Liver (tissue), 9 donors: ENCODE measurements around the gene NAT8L. TPM values are rescaled to one million over a fixed set of nuclear protein-coding genes. Genes with fewer than 3 reads are reported as not detected.

Source experiments
- DNase-seq: peaks from one replicate; pipeline ENCODE4 v3.0.0-alpha.2; 2017; ENCODE audit warnings: low spot score
- H3K27ac ChIP-seq, 2 donors: one replicate each; pipeline ENCODE4 v1.7.0; 2013; ENCODE audit warnings: inconsistent platforms in 2 of 2, low read length in 2 of 2, control low read depth in 1 of 2, low read depth in 1 of 2, mild to moderate bottlenecking in 1 of 2
- H3K27me3 ChIP-seq, 4 donors: one replicate each; pipeline versions ENCODE4 v1.6.1 to v1.7.0; 2013; ENCODE audit warnings: low read length in 3 of 4, inconsistent platforms in 1 of 4, mild to moderate bottlenecking in 1 of 4, moderate library complexity in 1 of 4; ENCODE audit not compliant: control insufficient read depth in 4 of 4, insufficient read depth in 4 of 4
- H3K36me3 ChIP-seq, 4 donors: one replicate each; pipeline versions ENCODE4 v1.6.1 to v1.7.0; 2013; ENCODE audit warnings: low read length in 3 of 4, mild to moderate bottlenecking in 3 of 4, low read depth in 1 of 4, moderate library complexity in 1 of 4; ENCODE audit not compliant: control insufficient read depth in 4 of 4, insufficient read depth in 3 of 4
- H3K4me1 ChIP-seq, 4 donors: one replicate each; pipeline versions ENCODE4 v1.6.1 to v1.7.0; 2013; ENCODE audit warnings: low read length in 3 of 4, mild to moderate bottlenecking in 3 of 4, moderate library complexity in 1 of 4; ENCODE audit not compliant: control insufficient read depth in 4 of 4, insufficient read depth in 4 of 4
- H3K4me3 ChIP-seq, 3 donors: one replicate each; pipeline versions ENCODE4 v1.6.1 to v1.7.0; 2013; ENCODE audit warnings: low read length in 3 of 3, control low read depth in 1 of 3, low read depth in 1 of 3, mild to moderate bottlenecking in 1 of 3
- H3K9ac ChIP-seq, 2 donors: one replicate each; pipeline ENCODE4 v1.7.0; 2013; ENCODE audit warnings: low read length in 2 of 2, mild to moderate bottlenecking in 2 of 2, moderate library complexity in 2 of 2, control low read depth in 1 of 2, low read depth in 1 of 2
- H3K9me3 ChIP-seq, 4 donors: one replicate each; pipeline versions ENCODE4 v1.6.1 to v1.7.0; 2013; ENCODE audit warnings: low read length in 3 of 4; ENCODE audit not compliant: control insufficient read depth in 4 of 4
- EGR1 ChIP-seq, 2 donors: IDR thresholded peaks; 2 replicates each; pipeline ENCODE4 v1.6.1; 2016 to 2018; ENCODE audit warnings: antibody characterized with exemption in 2 of 2, low read depth in 2 of 2
- HNF4A ChIP-seq, 2 donors: conservative IDR thresholded peaks; 2 replicates each; pipeline ENCODE4 v1.6.1; 2016; ENCODE audit warnings: antibody characterized with exemption in 2 of 2, mild to moderate bottlenecking in 2 of 2
- HNF4G ChIP-seq: IDR thresholded peaks from 2 replicates; pipeline ENCODE4 v1.6.1; 2016; ENCODE audit warnings: antibody characterized with exemption
- JUND ChIP-seq, 2 donors: IDR thresholded peaks; 2 replicates each; pipeline ENCODE4 v1.6.1; 2016; ENCODE audit warnings: antibody characterized with exemption in 2 of 2
- SP1 ChIP-seq: IDR thresholded peaks from 2 replicates; pipeline ENCODE4 v1.6.1; 2018; ENCODE audit warnings: antibody characterized with exemption, mild to moderate bottlenecking
- TAF1 ChIP-seq: conservative IDR thresholded peaks from 2 replicates; pipeline ENCODE4 v1.6.1; 2016; ENCODE audit warnings: antibody characterized with exemption, mild to moderate bottlenecking
- YY1 ChIP-seq: IDR thresholded peaks from 2 replicates; pipeline ENCODE4 v1.6.1; 2016; ENCODE audit warnings: antibody characterized with exemption, mild to moderate bottlenecking
- WGBS: extraction: QIAGEN DNeasy Blood & Tissue Kit; methylation state at CpG from one replicate; pipeline ENCODE4 v1.1.7; 2013; 5-methylcytosine and 5-hydroxymethylcytosine counted together
- polyA plus RNA-seq, 2 donors: library from polyadenylated mRNA; stranded (reverse) in 1 of 2; unstranded in 1 of 2; fragments of 200-250 nt in 1 of 2; fragments of >200 nt in 1 of 2; fragmentation: Nextera tagmentation in 1 of 2; extraction: Ambion mirVana in 1 of 2; gene quantifications; one replicate each; pipeline versions ENCODE4 v1.2.1 to v1.2.3, GENCODE V29; 2013 to 2015
- total RNA-seq, 2 donors: library from RNA; depleted of rRNA; stranded (reverse); fragments of >200 nt; gene quantifications; one replicate each; pipeline ENCODE4 v1.2.3, GENCODE V29; 2014
- TF ChIP-seq, protein P1 (sequence below): fragments of 150-350 bp; IDR thresholded peaks from 2 replicates; pipeline ENCODE4 v1.5.1; 2017; ENCODE audit warnings: improper control_type of control experiment, low read depth, low read length; ENCODE audit not compliant: missing input control
- TF ChIP-seq, protein P2 (sequence below): IDR thresholded peaks from 2 replicates; pipeline ENCODE4 v1.6.1; 2016; ENCODE audit warnings: antibody characterized with exemption, mild to moderate bottlenecking
- donor health status: healthy.
- donor health status: healthy.
- donor health status: healthy.
- donor health status: healthy.
- donor health status: healthy.

NAT8L gene
- total and polyA plus RNA-seq, 4 donors: 0.07 to 0.09 (median 0.08) TPM; not detected in 1

GRCh38 chr4:2041239-2042130 lies 17.6 kb upstream of the NAT8L start:
- peaks cover 9 to 17% (median 12%) of the 10 kb centered on the region in 4 donors for H3K4me1 ChIP-seq
- H3K27me3 ChIP-seq: peaks cover 0 to 6% (median 4%) of the 10 kb centered on the region in 4 donors
- no peak for TF ChIP-seq EGR1 (IDR thresholded peaks at IDR 0.05; ENCODE audit: low read depth in 2 of 2)
- no peak for TF ChIP-seq TAF1
- H3K4me3 ChIP-seq: peak overlapping the region in 2 of 3 donors; percentile 58 to 85
- peak; percentile 61 for DNase-seq
- 2% methylated on average over 94 of the region's 94 CpGs for WGBS
- H3K36me3 ChIP-seq: no peaks in the 10 kb centered on the region
- no peak overlapping the region for H3K27ac ChIP-seq
- no peak overlapping the region for H3K9ac ChIP-seq
- no peaks in the 10 kb centered on the region for H3K9me3 ChIP-seq

DNA sequence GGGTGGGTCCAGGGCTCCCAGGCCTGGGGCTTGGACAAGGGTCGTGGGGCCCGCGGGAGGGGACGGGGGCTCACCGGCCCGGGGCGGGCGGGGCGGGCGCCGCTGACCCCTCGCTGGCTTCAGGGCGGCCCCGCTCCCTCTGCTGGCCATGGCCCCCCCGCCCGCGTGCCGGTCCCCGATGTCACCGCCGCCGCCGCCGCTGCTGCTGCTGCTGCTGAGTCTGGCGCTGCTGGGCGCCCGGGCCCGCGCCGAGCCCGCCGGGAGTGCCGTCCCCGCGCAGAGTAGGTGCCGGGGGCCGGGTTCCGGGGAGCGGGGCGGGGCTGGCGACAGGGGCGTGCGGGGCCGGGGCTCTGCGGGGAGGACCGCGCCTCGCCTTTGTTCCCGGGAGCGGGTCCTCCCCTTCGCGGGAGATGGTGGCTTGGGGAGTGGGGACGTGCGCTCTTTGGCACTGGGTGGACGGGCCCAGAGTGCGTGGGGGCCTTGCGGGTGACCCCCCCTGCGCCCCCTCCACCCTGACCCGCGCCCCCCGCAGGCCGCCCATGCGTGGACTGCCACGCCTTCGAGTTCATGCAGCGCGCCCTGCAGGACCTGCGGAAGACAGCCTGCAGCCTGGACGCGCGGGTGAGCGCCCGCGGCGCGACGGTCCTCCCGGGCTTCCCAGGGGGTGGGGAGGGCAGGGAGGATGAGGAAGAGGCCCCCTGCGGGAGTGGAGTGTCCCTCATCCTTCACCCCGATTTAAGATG lies 16.8 kb upstream of the NAT8L start:
- Histone ChIP-seq H3K9ac (no peak overlapping the region), H3K36me3 (no peaks in the 10 kb centered on the region), H3K4me3 (peak overlapping the region in 1 of 3 donors; percentile 85), H3K9me3 (no peaks in the 10 kb centered on the region), H3K27me3 (peaks cover 0 to 6% (median 4%) of the 10 kb centered on the region in 4 donors), H3K27ac (no peak overlapping the region), H3K4me1 (peaks cover 9 to 17% (median 12%) of the 10 kb centered on the region in 4 donors)
- 3% methylated on average over 80 of the region's 80 CpGs for WGBS
- DNase-seq: peak; percentile 33
- TF ChIP-seq, protein P1, sequence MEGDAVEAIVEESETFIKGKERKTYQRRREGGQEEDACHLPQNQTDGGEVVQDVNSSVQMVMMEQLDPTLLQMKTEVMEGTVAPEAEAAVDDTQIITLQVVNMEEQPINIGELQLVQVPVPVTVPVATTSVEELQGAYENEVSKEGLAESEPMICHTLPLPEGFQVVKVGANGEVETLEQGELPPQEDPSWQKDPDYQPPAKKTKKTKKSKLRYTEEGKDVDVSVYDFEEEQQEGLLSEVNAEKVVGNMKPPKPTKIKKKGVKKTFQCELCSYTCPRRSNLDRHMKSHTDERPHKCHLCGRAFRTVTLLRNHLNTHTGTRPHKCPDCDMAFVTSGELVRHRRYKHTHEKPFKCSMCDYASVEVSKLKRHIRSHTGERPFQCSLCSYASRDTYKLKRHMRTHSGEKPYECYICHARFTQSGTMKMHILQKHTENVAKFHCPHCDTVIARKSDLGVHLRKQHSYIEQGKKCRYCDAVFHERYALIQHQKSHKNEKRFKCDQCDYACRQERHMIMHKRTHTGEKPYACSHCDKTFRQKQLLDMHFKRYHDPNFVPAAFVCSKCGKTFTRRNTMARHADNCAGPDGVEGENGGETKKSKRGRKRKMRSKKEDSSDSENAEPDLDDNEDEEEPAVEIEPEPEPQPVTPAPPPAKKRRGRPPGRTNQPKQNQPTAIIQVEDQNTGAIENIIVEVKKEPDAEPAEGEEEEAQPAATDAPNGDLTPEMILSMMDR: no peak
- TF ChIP-seq HNF4G (no peak), YY1 (no peak), EGR1 (IDR thresholded peaks at IDR 0.05; ENCODE audit: low read depth in 2 of 2) (no peak), HNF4A (conservative IDR thresholded peaks at IDR 0.05) (no peak), TAF1 (no peak), SP1 (no peak), JUND (IDR thresholded peaks at IDR 0.05) (no peak)
- TF ChIP-seq, protein P2, sequence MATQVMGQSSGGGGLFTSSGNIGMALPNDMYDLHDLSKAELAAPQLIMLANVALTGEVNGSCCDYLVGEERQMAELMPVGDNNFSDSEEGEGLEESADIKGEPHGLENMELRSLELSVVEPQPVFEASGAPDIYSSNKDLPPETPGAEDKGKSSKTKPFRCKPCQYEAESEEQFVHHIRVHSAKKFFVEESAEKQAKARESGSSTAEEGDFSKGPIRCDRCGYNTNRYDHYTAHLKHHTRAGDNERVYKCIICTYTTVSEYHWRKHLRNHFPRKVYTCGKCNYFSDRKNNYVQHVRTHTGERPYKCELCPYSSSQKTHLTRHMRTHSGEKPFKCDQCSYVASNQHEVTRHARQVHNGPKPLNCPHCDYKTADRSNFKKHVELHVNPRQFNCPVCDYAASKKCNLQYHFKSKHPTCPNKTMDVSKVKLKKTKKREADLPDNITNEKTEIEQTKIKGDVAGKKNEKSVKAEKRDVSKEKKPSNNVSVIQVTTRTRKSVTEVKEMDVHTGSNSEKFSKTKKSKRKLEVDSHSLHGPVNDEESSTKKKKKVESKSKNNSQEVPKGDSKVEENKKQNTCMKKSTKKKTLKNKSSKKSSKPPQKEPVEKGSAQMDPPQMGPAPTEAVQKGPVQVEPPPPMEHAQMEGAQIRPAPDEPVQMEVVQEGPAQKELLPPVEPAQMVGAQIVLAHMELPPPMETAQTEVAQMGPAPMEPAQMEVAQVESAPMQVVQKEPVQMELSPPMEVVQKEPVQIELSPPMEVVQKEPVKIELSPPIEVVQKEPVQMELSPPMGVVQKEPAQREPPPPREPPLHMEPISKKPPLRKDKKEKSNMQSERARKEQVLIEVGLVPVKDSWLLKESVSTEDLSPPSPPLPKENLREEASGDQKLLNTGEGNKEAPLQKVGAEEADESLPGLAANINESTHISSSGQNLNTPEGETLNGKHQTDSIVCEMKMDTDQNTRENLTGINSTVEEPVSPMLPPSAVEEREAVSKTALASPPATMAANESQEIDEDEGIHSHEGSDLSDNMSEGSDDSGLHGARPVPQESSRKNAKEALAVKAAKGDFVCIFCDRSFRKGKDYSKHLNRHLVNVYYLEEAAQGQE: no peak
